ENCODE measurements around the gene SAAL1. TPM values are rescaled to one million over a fixed set of nuclear protein-coding genes. Genes with fewer than 3 reads are reported as not detected.

The SAAL1 gene
- total and polyA plus RNA-seq, 9 of the 15 experiments (the other 6 are each of a cell fraction or from before 2014, with no cell fraction given), result 38.9 to 77.5 (median 56.4) TPM

- POLR2A ChIA-PET, result no interaction called here
- ATAC-seq, result no peak
- Histone ChIP-seq H3K4me1 (replicated peaks in 1 of 2; ENCODE audit: control insufficient read depth in 2 of 2, insufficient read depth in 2 of 2, low read length in 2 of 2) (no peaks in the 10 kb centered on the region), H2AFZ (ENCODE audit: low read depth, low read length) (no peak overlapping the region), H3K27me3 (ENCODE audit: control insufficient read depth in 2 of 2, insufficient read depth in 2 of 2, low read length in 2 of 2) (no peaks in the 10 kb centered on the region), H3K27ac (ENCODE audit: extremely low read depth, low read depth, low read length) (no peak overlapping the region), H3K4me2 (ENCODE audit: insufficient read depth, low read length) (no peak overlapping the region), H3K36me3 (ENCODE audit: control insufficient read depth, insufficient read depth, low read length) (no peaks in the 10 kb centered on the region), H3K9ac (ENCODE audit: insufficient read depth in 1 of 2, low read depth in 2 of 2, low read length in 2 of 2) (no peak overlapping the region), H3K4me3 (no peak overlapping the region), H4K20me1 (replicated peaks; ENCODE audit: control insufficient read depth, insufficient read depth, low read length) (no peaks in the 10 kb centered on the region), H3K79me2 (ENCODE audit: control insufficient read depth, insufficient read depth, low read length) (no peaks in the 10 kb centered on the region), H3K9me1 (ENCODE audit: control insufficient read depth, insufficient read depth, low read length) (no peaks in the 10 kb centered on the region), H3K9me3 (replicated peaks; ENCODE audit: control insufficient read depth, insufficient read depth, low read depth, low read length) (no peaks in the 10 kb centered on the region)
- TF ChIP-seq ZNF316 (IDR thresholded peaks at IDR 0.05) (peak; percentile 48), MAFF (IDR thresholded peaks at IDR 0.05; ENCODE audit: low read length) (0 out of 2 replicates have a peak, but pooled peaks have one; percentile 29), GTF2F1 (IDR thresholded peaks at IDR 0.05; ENCODE audit: low read depth, low read length) (no peak), MAFG (tag; conservative IDR thresholded peaks at IDR 0.05) (peak; percentile 18; the same call in 1 of the 2 replicates), C11orf30 (IDR thresholded peaks at IDR 0.05; ENCODE audit: low read depth) (peak; percentile 33; the same call in 1 of the 2 replicates)
- intact Hi-C loops (cut with micrococcal nuclease) (no loop called here), in situ Hi-C loops (cut with MboI) (no loop called here)
- BruUV-seq (replicated peaks), result no TSS peak
- CTCF ChIA-PET (ENCODE audit: low intra/inter-chr PET ratio), result no interaction called here
- WGBS (ENCODE audit: insufficient coverage, low coverage, missing lambda C conversion rate), result 50% methylated on average over 2 of the region's 2 CpGs
- DNase-seq (ENCODE audit: extremely low read depth in 1 of 4, low spot score in 3 of 4), result no peak
- FAIRE-seq, result no peak
Measured at GRCh38 chr11:18067372-18067771, 38.5 kb downstream of the SAAL1 start.

GRCh38 chr11:18066626-18067025, 39.3 kb downstream of the SAAL1 start:
- intact Hi-C loops (cut with micrococcal nuclease) (no loop called here), in situ Hi-C loops (cut with MboI) (no loop called here)
- no peaks in the 10 kb centered on the region for H3K79me2 ChIP-seq (ENCODE audit: control insufficient read depth, insufficient read depth, low read length)
- no peak overlapping the region for H3K4me2 ChIP-seq (ENCODE audit: insufficient read depth, low read length)
- no peak for FAIRE-seq
- no peak overlapping the region for H3K9ac ChIP-seq (ENCODE audit: insufficient read depth in 1 of 2, low read depth in 2 of 2, low read length in 2 of 2)
- 29% methylated on average over 2 of the region's 2 CpGs for WGBS (ENCODE audit: insufficient coverage, low coverage, missing lambda C conversion rate)
- H3K4me3 ChIP-seq, result no peak overlapping the region
- no peaks in the 10 kb centered on the region for H3K27me3 ChIP-seq (ENCODE audit: control insufficient read depth in 2 of 2, insufficient read depth in 2 of 2, low read length in 2 of 2)
- no peak for DNase-seq (ENCODE audit: extremely low read depth in 1 of 4, low spot score in 3 of 4)
- H3K27ac ChIP-seq (ENCODE audit: extremely low read depth, low read depth, low read length), result no peak overlapping the region
- H4K20me1 ChIP-seq (replicated peaks; ENCODE audit: control insufficient read depth, insufficient read depth, low read length), result no peaks in the 10 kb centered on the region
- H2AFZ ChIP-seq (ENCODE audit: low read depth, low read length), result no peak overlapping the region
- POLR2A ChIA-PET, result interaction anchor here (0.6 to 1.0 kb wide), 2 partner anchors 10 to 76 kb away, joined by 3 read pairs; no protein-coding TSS in a partner anchor
- BruUV-seq (replicated peaks), result no TSS peak
- no peak for ATAC-seq
- H3K9me3 ChIP-seq (replicated peaks; ENCODE audit: control insufficient read depth, insufficient read depth, low read depth, low read length), result no peaks in the 10 kb centered on the region
- TF ChIP-seq HNRNPK (IDR thresholded peaks at IDR 0.05; ENCODE audit: low read depth, low read length, poor library complexity, severe bottlenecking) (no peak), TCF7 (IDR thresholded peaks at IDR 0.05; ENCODE audit: borderline replicate concordance) (no peak), PTRF (tag; IDR thresholded peaks at IDR 0.05) (no peak), ZNF668 (CRISPR knock-in tag; IDR thresholded peaks at IDR 0.05) (no peak), MCM3 (IDR thresholded peaks at IDR 0.05) (no peak), CBFB (CRISPR knock-in tag; IDR thresholded peaks at IDR 0.05) (no peak), SP1 (CRISPR knock-in tag; IDR thresholded peaks at IDR 0.05) (no peak), MBD1 (CRISPR knock-in tag; IDR thresholded peaks at IDR 0.05) (no peak), ZNF121 (CRISPR knock-in tag; conservative IDR thresholded peaks at IDR 0.05) (no peak), LEF1 (IDR thresholded peaks at IDR 0.05) (no peak)
- CTCF ChIA-PET (ENCODE audit: low intra/inter-chr PET ratio), result no interaction called here
- H3K36me3 ChIP-seq (ENCODE audit: control insufficient read depth, insufficient read depth, low read length), result no peaks in the 10 kb centered on the region
- H3K4me1 ChIP-seq (replicated peaks in 1 of 2; ENCODE audit: control insufficient read depth in 2 of 2, insufficient read depth in 2 of 2, low read length in 2 of 2), result no peaks in the 10 kb centered on the region
- no peaks in the 10 kb centered on the region for H3K9me1 ChIP-seq (ENCODE audit: control insufficient read depth, insufficient read depth, low read length)
